GM19238 (cell line): ENCODE data around the gene PODN.

Experiments
- DNase-seq: peaks from one replicate; pipeline ENCODE4 v3.0.0; 2011; ENCODE audit warnings: low spot score; ENCODE audit not compliant: insufficient read length

PODN gene

GRCh38 chr1:53112861-53113260 lies 50.8 kb downstream of the PODN start:
- no peak for DNase-seq

GRCh38 chr1:53114090-53114489 lies 52.1 kb downstream of the PODN start:
- DNase-seq: no peak

GRCh38 chr1:53114581-53115400 lies 52.8 kb downstream of the PODN start:
- DNase-seq: no peak

GRCh38 chr1:53115403-53116306 lies 53.6 kb downstream of the PODN start:
- DNase-seq: no peak

GRCh38 chr1:53116307-53116810 lies 54.3 kb downstream of the PODN start:
- DNase-seq: no peak

- DNase-seq: no peak
Observed at GRCh38 chr1:53116933-53117600, 55.1 kb downstream of the PODN start.

- DNase-seq: no peak
Observed at GRCh38 chr1:53117836-53118235, 55.8 kb downstream of the PODN start.

GRCh38 chr1:53120659-53121058 lies 58.6 kb downstream of the PODN start:
- DNase-seq: no peak

- no peak for DNase-seq
Observed at GRCh38 chr1:53121319-53122172, 59.5 kb downstream of the PODN start.

- DNase-seq: no peak
Observed at GRCh38 chr1:53122201-53122885, 60.3 kb downstream of the PODN start.

- no peak for DNase-seq
Observed at GRCh38 chr1:53122961-53123413, 61.0 kb downstream of the PODN start.

- DNase-seq: no peak
Observed at GRCh38 chr1:53123453-53124140, 61.6 kb downstream of the PODN start.

GRCh38 chr1:53125122-53125521 lies 63.1 kb downstream of the PODN start:
- no peak for DNase-seq

GRCh38 chr1:53125623-53126360 lies 63.8 kb downstream of the PODN start:
- DNase-seq: no peak

GRCh38 chr1:53126495-53126894 lies 64.5 kb downstream of the PODN start:
- DNase-seq: no peak

GRCh38 chr1:53127546-53127945 lies 65.5 kb downstream of the PODN start:
- DNase-seq: no peak

GRCh38 chr1:53128401-53128800 lies 66.4 kb downstream of the PODN start:
- no peak for DNase-seq

- no peak for DNase-seq
Observed at GRCh38 chr1:53129891-53130597, 68.0 kb downstream of the PODN start.
